NK-92 (cell line): ENCODE measurements around the gene ITPKB.

Experiments used
- DNase-seq: peaks from one replicate; lab custom pipeline; 2025; ENCODE audit not compliant: unreplicated experiment; lab: John Stamatoyannopoulos, UW

The ITPKB gene

GRCh38 chr1:226653311-226653921, 85.7 kb downstream of the ITPKB start:
- DNase-seq: no peak

- DNase-seq: no peak
Measured at GRCh38 chr1:226652613-226653012, 86.5 kb downstream of the ITPKB start.

GRCh38 chr1:226651732-226652105, 87.4 kb downstream of the ITPKB start:
- no peak for DNase-seq

GRCh38 chr1:226651041-226651731, 87.9 kb downstream of the ITPKB start:
- no peak for DNase-seq

GRCh38 chr1:226650236-226650841, 88.7 kb downstream of the ITPKB start:
- DNase-seq: no peak

- no peak for DNase-seq
Measured at GRCh38 chr1:226649780-226650179, 89.3 kb downstream of the ITPKB start.

- DNase-seq: no peak
Measured at GRCh38 chr1:226649244-226649643, 89.8 kb downstream of the ITPKB start.

GRCh38 chr1:226648421-226648820, 90.7 kb downstream of the ITPKB start:
- DNase-seq: no peak

GRCh38 chr1:226647719-226648118, 91.4 kb downstream of the ITPKB start:
- DNase-seq: no peak

GRCh38 chr1:226646870-226647449, 92.1 kb downstream of the ITPKB start:
- DNase-seq: no peak

- DNase-seq: no peak
Measured at GRCh38 chr1:226646026-226646869, 92.8 kb downstream of the ITPKB start.

GRCh38 chr1:226645279-226645976, 93.7 kb downstream of the ITPKB start:
- no peak for DNase-seq

- no peak for DNase-seq
Measured at GRCh38 chr1:226644541-226645176, 94.4 kb downstream of the ITPKB start.

- DNase-seq: no peak
Measured at GRCh38 chr1:226643611-226644540, 95.2 kb downstream of the ITPKB start.

- DNase-seq: no peak
Measured at GRCh38 chr1:226643177-226643576, 95.9 kb downstream of the ITPKB start.

GRCh38 chr1:226642421-226642820, 96.7 kb downstream of the ITPKB start:
- no peak for DNase-seq

- DNase-seq: no peak
Measured at GRCh38 chr1:226641671-226642231, 97.3 kb downstream of the ITPKB start.

GRCh38 chr1:226640321-226641136, 98.6 kb downstream of the ITPKB start:
- DNase-seq: no peak
